PC-3 (cell line): ENCODE measurements around the gene AGO3. TPM values are rescaled to one million over a fixed set of nuclear protein-coding genes. Genes with fewer than 3 reads are reported as not detected.

Experiments
- ATAC-seq: fragments of 200-7000 bp; cut with Tn5 transposase; 2 replicates; pipeline ENCODE4 v1.9.1; 2020; ENCODE audit warnings: mild to moderate bottlenecking, moderate library complexity
- BruUV-seq: library from RNA; stranded (reverse); fragments of 400-500 nt; replicated peaks from 2 replicates; lab custom pipeline; 2021; lab: Mats Ljungman, UMichigan
- CTCF ChIA-PET: fragments of 300-600 bp; sonication (Branson Sonifier 250); formaldehyde crosslinking; loops from one replicate; lab custom pipeline; 2022; ENCODE audit warnings: antibody characterized with exemption; lab: Charles Lee
- POLR2A ChIA-PET: fragments of 300-600 bp; sonication (Branson Sonifier 250); formaldehyde crosslinking; loops from one replicate; lab custom pipeline; 2022; ENCODE audit warnings: antibody characterized with exemption; ENCODE audit not compliant: unreplicated experiment; lab: Charles Lee
- DNase-seq: peaks from one replicate; pipeline ENCODE4 v3.0.0-alpha.2; 2015
- H2AFZ ChIP-seq: fragments of 300-600 bp; sonication (generic); 2 replicates; pipeline ENCODE4 v1.6.0; 2016; ENCODE audit warnings: antibody characterized with exemption, low read length
- H3F3A ChIP-seq: fragments of 300-600 bp; sonication (generic); one replicate; pipeline ENCODE4 v1.6.0; 2017; ENCODE audit warnings: antibody characterized with exemption, low read length, control low read depth, mild to moderate bottlenecking; ENCODE audit not compliant: unreplicated experiment
- H3K27ac ChIP-seq: fragments of 300-600 bp; sonication (generic); 2 replicates; pipeline ENCODE4 v1.5.1; 2016; ENCODE audit warnings: mild to moderate bottlenecking, low read length
- H3K27me3 ChIP-seq: fragments of 300-600 bp; sonication (generic); 2 replicates; pipeline ENCODE4 v1.6.1; 2016; ENCODE audit warnings: low read length, mixed read lengths
- H3K36me3 ChIP-seq: fragments of 300-600 bp; sonication (generic); 2 replicates; pipeline ENCODE4 v1.6.1; 2016; ENCODE audit warnings: low read depth, mixed run types, low read length, mixed read lengths
- H3K4me1 ChIP-seq: fragments of 300-600 bp; sonication (generic); 2 replicates; pipeline ENCODE4 v1.5.1; 2016; ENCODE audit warnings: low read length; ENCODE audit not compliant: insufficient read depth
- H3K4me2 ChIP-seq: fragments of 300-600 bp; sonication (generic); 2 replicates; pipeline ENCODE4 v1.6.0; 2016; ENCODE audit warnings: low read length
- H3K4me3 ChIP-seq: fragments of 300-600 bp; sonication (generic); 2 replicates; pipeline ENCODE4 v1.5.1; 2016; ENCODE audit warnings: mild to moderate bottlenecking, low read length, mixed read lengths
- H3K79me2 ChIP-seq: fragments of 300-600 bp; sonication (generic); 2 replicates; pipeline ENCODE4 v1.6.1; 2017; ENCODE audit warnings: low read length, mixed read lengths
- H3K9ac ChIP-seq: fragments of 300-600 bp; sonication (generic); 2 replicates; pipeline ENCODE4 v1.6.0; 2016; ENCODE audit warnings: mild to moderate bottlenecking, low read length
- H3K9me2 ChIP-seq: fragments of 300-600 bp; sonication (generic); replicated peaks from 2 replicates; pipeline ENCODE4 v1.6.1; 2016; ENCODE audit warnings: mixed run types, low read length, mixed read lengths
- H3K9me3 ChIP-seq: fragments of 300-600 bp; sonication (generic); 2 replicates; pipeline ENCODE4 v1.6.1; 2016; ENCODE audit warnings: low read length, mixed read lengths
- H4K20me1 ChIP-seq: fragments of 300-600 bp; sonication (generic); 2 replicates; pipeline ENCODE4 v1.6.1; 2016; ENCODE audit warnings: low read length, mixed read lengths
- EZH2 ChIP-seq: fragments of 300-600 bp; sonication (generic); IDR thresholded peaks from one replicate; pipeline ENCODE4 v1.6.1; 2017; ENCODE audit warnings: antibody characterized with exemption, mild to moderate bottlenecking, low read length; ENCODE audit not compliant: unreplicated experiment
- EZH2phosphoT487 ChIP-seq: fragments of 300-600 bp; sonication (generic); IDR thresholded peaks from 2 replicates; pipeline ENCODE4 v1.6.1; 2018; ENCODE audit warnings: mild to moderate bottlenecking, antibody characterized with exemption, low read length, borderline replicate concordance
- intact Hi-C: fragments of 100-400 bp; cut with micrococcal nuclease; formaldehyde crosslinking; loops from 2 replicates; pipeline ENCODE4 v1.9.0; 2023
- total RNA-seq: library from RNA; depleted of rRNA; stranded (reverse); fragments of >200 nt; gene quantifications from 2 replicates; pipeline ENCODE4 v1.2.3, GENCODE V29; 2014
- TF ChIP-seq, protein P1 (sequence below): fragments of 300-600 bp; sonication (generic); conservative IDR thresholded peaks from 2 replicates; pipeline ENCODE4 v1.5.1; 2017; ENCODE audit warnings: antibody characterized with exemption, low read depth, mild to moderate bottlenecking, low read length

Gene AGO3
- total RNA-seq, 1 experiment from 2014 or later: 17.7 TPM

GRCh38 chr1:35893051-35893879 is 37.6 kb upstream of the AGO3 start:
- no peaks in the 10 kb centered on the region for H3K79me2 ChIP-seq
- H3K9me3 ChIP-seq: no peaks in the 10 kb centered on the region
- TF ChIP-seq, protein P1, sequence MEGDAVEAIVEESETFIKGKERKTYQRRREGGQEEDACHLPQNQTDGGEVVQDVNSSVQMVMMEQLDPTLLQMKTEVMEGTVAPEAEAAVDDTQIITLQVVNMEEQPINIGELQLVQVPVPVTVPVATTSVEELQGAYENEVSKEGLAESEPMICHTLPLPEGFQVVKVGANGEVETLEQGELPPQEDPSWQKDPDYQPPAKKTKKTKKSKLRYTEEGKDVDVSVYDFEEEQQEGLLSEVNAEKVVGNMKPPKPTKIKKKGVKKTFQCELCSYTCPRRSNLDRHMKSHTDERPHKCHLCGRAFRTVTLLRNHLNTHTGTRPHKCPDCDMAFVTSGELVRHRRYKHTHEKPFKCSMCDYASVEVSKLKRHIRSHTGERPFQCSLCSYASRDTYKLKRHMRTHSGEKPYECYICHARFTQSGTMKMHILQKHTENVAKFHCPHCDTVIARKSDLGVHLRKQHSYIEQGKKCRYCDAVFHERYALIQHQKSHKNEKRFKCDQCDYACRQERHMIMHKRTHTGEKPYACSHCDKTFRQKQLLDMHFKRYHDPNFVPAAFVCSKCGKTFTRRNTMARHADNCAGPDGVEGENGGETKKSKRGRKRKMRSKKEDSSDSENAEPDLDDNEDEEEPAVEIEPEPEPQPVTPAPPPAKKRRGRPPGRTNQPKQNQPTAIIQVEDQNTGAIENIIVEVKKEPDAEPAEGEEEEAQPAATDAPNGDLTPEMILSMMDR: no peak
- TF ChIP-seq EZH2 (no peak), EZH2phosphoT487 (no peak)
- H3K4me2 ChIP-seq: no peak overlapping the region
- peaks cover 3% of the 10 kb centered on the region; the same call in 1 of the 2 replicates for H3K4me1 ChIP-seq
- H3K4me3 ChIP-seq: no peak overlapping the region
- ChIA-PET POLR2A (no interaction called here), CTCF (no interaction called here)
- H3K36me3 ChIP-seq: peaks cover 32% of the 10 kb centered on the region
- H3K27ac ChIP-seq: no peak overlapping the region
- DNase-seq (no peak), ATAC-seq (no peak)
- H3K27me3 ChIP-seq: no peaks in the 10 kb centered on the region
- intact Hi-C loops: no loop called here
- H3F3A ChIP-seq: no peaks in the 10 kb centered on the region
- H3K9me2 ChIP-seq: no peaks in the 10 kb centered on the region
- no peaks in the 10 kb centered on the region for H4K20me1 ChIP-seq
- BruUV-seq: no TSS peak
- no peak overlapping the region for H3K9ac ChIP-seq
- no peak overlapping the region for H2AFZ ChIP-seq

DNA sequence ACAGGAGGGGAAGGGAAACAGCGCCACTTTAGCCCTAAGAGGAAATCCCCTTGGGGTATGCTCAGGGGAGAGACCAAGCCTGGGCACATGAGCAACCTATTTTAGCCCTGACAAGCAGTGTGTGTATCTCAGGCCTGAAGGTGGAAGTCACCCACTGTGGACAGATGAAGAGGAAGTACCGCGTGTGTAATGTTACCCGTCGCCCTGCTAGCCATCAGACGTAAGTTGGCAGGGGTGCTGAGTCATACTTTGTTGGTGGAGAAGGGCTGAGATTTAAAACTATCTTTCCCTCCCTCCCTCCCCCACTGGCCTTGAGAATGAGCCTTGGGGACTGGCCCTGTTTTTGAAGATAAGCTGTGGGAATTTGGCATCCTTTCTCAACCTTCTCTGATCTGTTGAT is 36.7 kb upstream of the AGO3 start:
- Histone ChIP-seq H3K9ac (no peak overlapping the region), H3K9me3 (no peaks in the 10 kb centered on the region), H2AFZ (no peak overlapping the region), H3F3A (no peaks in the 10 kb centered on the region), H3K4me3 (no peak overlapping the region), H3K27ac (no peak overlapping the region), H3K79me2 (no peaks in the 10 kb centered on the region), H4K20me1 (no peaks in the 10 kb centered on the region), H3K4me2 (no peak overlapping the region), H3K27me3 (no peaks in the 10 kb centered on the region), H3K9me2 (no peaks in the 10 kb centered on the region), H3K4me1 (peaks cover 3% of the 10 kb centered on the region; the same call in 1 of the 2 replicates), H3K36me3 (peaks cover 32% of the 10 kb centered on the region)
- TF ChIP-seq, protein P1: no peak
- TF ChIP-seq EZH2: no peak
- no peak for TF ChIP-seq EZH2phosphoT487
- intact Hi-C loops: no loop called here
- POLR2A ChIA-PET: no interaction called here
- no TSS peak for BruUV-seq
- DNase-seq (no peak), ATAC-seq (no peak)
- CTCF ChIA-PET: no interaction called here

- no peaks in the 10 kb centered on the region for H3K9me3 ChIP-seq
- H3F3A ChIP-seq: no peaks in the 10 kb centered on the region
- no peak overlapping the region for H3K4me3 ChIP-seq
- intact Hi-C loops: no loop called here
- TF ChIP-seq, protein P1: no peak
- TF ChIP-seq EZH2phosphoT487 (no peak), EZH2 (no peak)
- peaks cover 3% of the 10 kb centered on the region; the same call in 1 of the 2 replicates for H3K4me1 ChIP-seq
- CTCF ChIA-PET: no interaction called here
- DNase-seq (no peak), ATAC-seq (no peak)
- H3K9ac ChIP-seq: no peak overlapping the region
- POLR2A ChIA-PET: no interaction called here
- H3K4me2 ChIP-seq: no peak overlapping the region
- no peak overlapping the region for H3K27ac ChIP-seq
- H3K9me2 ChIP-seq: no peaks in the 10 kb centered on the region
- peaks cover 32% of the 10 kb centered on the region for H3K36me3 ChIP-seq
- BruUV-seq: no TSS peak
- H3K79me2 ChIP-seq: no peaks in the 10 kb centered on the region
- no peaks in the 10 kb centered on the region for H3K27me3 ChIP-seq
- no peaks in the 10 kb centered on the region for H4K20me1 ChIP-seq
- H2AFZ ChIP-seq: no peak overlapping the region
These were observed 36.2 kb upstream of the AGO3 start for GRCh38 chr1:35894656-35895055.
